Duodenal mucosa (tissue), 2 donors: ENCODE data around the gene SLC8A2.
A peak's percentile ranks its signal among the peaks of the same experiment; 100 is the strongest.

ENCODE experiments used
- H3K27ac ChIP-seq: one replicate; pipeline ENCODE4 v1.7.0; 2013; ENCODE audit warnings: low read depth, low read length
- H3K27me3 ChIP-seq, 2 donors: one replicate each; pipeline ENCODE4 v1.7.0; 2013; ENCODE audit warnings: low read length in 2 of 2, control low read depth in 1 of 2; ENCODE audit not compliant: insufficient read depth in 2 of 2, control insufficient read depth in 1 of 2
- H3K36me3 ChIP-seq, 2 donors: one replicate each; pipeline ENCODE4 v1.7.0; 2013; ENCODE audit warnings: low read length in 2 of 2, control low read depth in 1 of 2; ENCODE audit not compliant: insufficient read depth in 2 of 2, control insufficient read depth in 1 of 2
- H3K4me1 ChIP-seq, 2 donors: one replicate each; pipeline ENCODE4 v1.7.0; 2013; ENCODE audit warnings: low read length in 2 of 2, control low read depth in 1 of 2; ENCODE audit not compliant: insufficient read depth in 2 of 2, control insufficient read depth in 1 of 2
- H3K4me3 ChIP-seq, 2 donors: one replicate each; pipeline ENCODE4 v1.7.0; 2013; ENCODE audit warnings: low read length in 2 of 2, low read depth in 1 of 2
- H3K9ac ChIP-seq, 2 donors: one replicate each; pipeline ENCODE4 v1.7.0; 2013; ENCODE audit warnings: low read length in 2 of 2, low read depth in 1 of 2
- H3K9me3 ChIP-seq, 2 donors: one replicate each; pipeline ENCODE4 v1.7.0; 2013; ENCODE audit warnings: low read length in 2 of 2, control low read depth in 1 of 2; ENCODE audit not compliant: control insufficient read depth in 1 of 2

SLC8A2 gene

GRCh38 chr19:47464675-47465419 is 6.8 kb downstream of the SLC8A2 start:
- Histone ChIP-seq H3K4me3 (no peak overlapping the region), H3K4me1 (no peaks in the 10 kb centered on the region), H3K9me3 (no peaks in the 10 kb centered on the region), H3K27ac (no peak overlapping the region), H3K27me3 (peaks cover 29 to 32% of the 10 kb centered on the region in 2 donors), H3K36me3 (no peaks in the 10 kb centered on the region), H3K9ac (no peak overlapping the region)

GRCh38 chr19:47461876-47462275 is 9.8 kb downstream of the SLC8A2 start:
- no peaks in the 10 kb centered on the region for H3K4me1 ChIP-seq
- H3K4me3 ChIP-seq = no peak overlapping the region
- H3K27me3 ChIP-seq = peaks cover 37 to 38% of the 10 kb centered on the region in 2 donors
- no peaks in the 10 kb centered on the region for H3K36me3 ChIP-seq
- no peak overlapping the region for H3K9ac ChIP-seq
- H3K9me3 ChIP-seq = no peaks in the 10 kb centered on the region
- no peak overlapping the region for H3K27ac ChIP-seq

GRCh38 chr19:47459477-47459876 is 12.2 kb downstream of the SLC8A2 start:
- Histone ChIP-seq H3K27me3 (peaks cover 32 to 39% of the 10 kb centered on the region in 2 donors), H3K9ac (no peak overlapping the region), H3K27ac (no peak overlapping the region), H3K4me1 (no peaks in the 10 kb centered on the region), H3K36me3 (no peaks in the 10 kb centered on the region), H3K4me3 (no peak overlapping the region), H3K9me3 (peaks cover 0 to 11% of the 10 kb centered on the region in 2 donors)

GRCh38 chr19:47458672-47459071 is 13.0 kb downstream of the SLC8A2 start:
- Histone ChIP-seq H3K4me3 (no peak overlapping the region), H3K9ac (no peak overlapping the region), H3K27me3 (peaks cover 31 to 39% of the 10 kb centered on the region in 2 donors), H3K36me3 (no peaks in the 10 kb centered on the region), H3K9me3 (peaks cover 0 to 11% of the 10 kb centered on the region in 2 donors), H3K27ac (no peak overlapping the region), H3K4me1 (no peaks in the 10 kb centered on the region)

- Histone ChIP-seq H3K27ac (no peak overlapping the region), H3K9me3 (peaks cover 0 to 11% of the 10 kb centered on the region in 2 donors), H3K4me1 (no peaks in the 10 kb centered on the region), H3K4me3 (no peak overlapping the region), H3K36me3 (no peaks in the 10 kb centered on the region), H3K27me3 (peaks cover 31 to 39% of the 10 kb centered on the region in 2 donors), H3K9ac (no peak overlapping the region)
These were observed 14.8 kb downstream of the SLC8A2 start for GRCh38 chr19:47456721-47457474.

GRCh38 chr19:47450478-47450877 is 21.2 kb downstream of the SLC8A2 start:
- no peak overlapping the region for H3K9ac ChIP-seq
- H3K4me3 ChIP-seq = no peak overlapping the region
- H3K36me3 ChIP-seq = no peaks in the 10 kb centered on the region
- H3K27me3 ChIP-seq = peaks cover 25 to 37% of the 10 kb centered on the region in 2 donors
- peaks cover 0 to 2% of the 10 kb centered on the region in 2 donors for H3K9me3 ChIP-seq
- H3K27ac ChIP-seq = no peak overlapping the region
- peaks cover 5 to 8% of the 10 kb centered on the region in 2 donors for H3K4me1 ChIP-seq

- Histone ChIP-seq H3K9me3 (no peaks in the 10 kb centered on the region), H3K4me1 (peaks cover 6 to 9% of the 10 kb centered on the region in 2 donors), H3K36me3 (no peaks in the 10 kb centered on the region), H3K27ac (no peak overlapping the region), H3K9ac (no peak overlapping the region), H3K4me3 (no peak overlapping the region), H3K27me3 (peaks cover 44 to 54% of the 10 kb centered on the region in 2 donors)
These were observed 23.3 kb downstream of the SLC8A2 start for GRCh38 chr19:47448360-47448727.

GRCh38 chr19:47447470-47448359 is 24.0 kb downstream of the SLC8A2 start:
- Histone ChIP-seq H3K4me1 (peaks cover 6 to 9% of the 10 kb centered on the region in 2 donors), H3K36me3 (no peaks in the 10 kb centered on the region), H3K9me3 (no peaks in the 10 kb centered on the region), H3K9ac (no peak overlapping the region), H3K4me3 (peak overlapping the region; percentile 16 to 27), H3K27me3 (peaks cover 47 to 60% of the 10 kb centered on the region in 2 donors), H3K27ac (no peak overlapping the region)

- peaks cover 6 to 9% of the 10 kb centered on the region in 2 donors for H3K4me1 ChIP-seq
- H3K9ac ChIP-seq = no peak overlapping the region
- no peaks in the 10 kb centered on the region for H3K9me3 ChIP-seq
- H3K4me3 ChIP-seq = peak overlapping the region; percentile 16 to 27
- no peak overlapping the region for H3K27ac ChIP-seq
- no peaks in the 10 kb centered on the region for H3K36me3 ChIP-seq
- peaks cover 47 to 62% of the 10 kb centered on the region in 2 donors for H3K27me3 ChIP-seq
These were observed 24.9 kb downstream of the SLC8A2 start for GRCh38 chr19:47446534-47447469.
